Small intestine (tissue), 7 donors: Measurements from ENCODE around the gene E2F4. TPM values are rescaled to one million over a fixed set of nuclear protein-coding genes. Genes with fewer than 3 reads are reported as not detected.
A peak's percentile ranks its signal among the peaks of the same experiment; 100 is the strongest.

Source experiments
- DNase-seq, 2 donors: peaks; one replicate each; pipeline versions ENCODE4 v3.0.0 to v3.0.0-alpha.2; 2013
- FAIRE-seq: peaks from 2 replicates; lab custom pipeline; 2012; peaks lifted over from hg19 to GRCh38; lab: Jason Lieb, UNC
- H3K27ac ChIP-seq, 3 donors: one replicate each; pipeline ENCODE4 v1.5.1; 2013; ENCODE audit warnings: low read length in 2 of 3, mild to moderate bottlenecking in 2 of 3, control low read depth in 1 of 3, inconsistent platforms in 1 of 3, low read depth in 1 of 3, moderate library complexity in 1 of 3
- H3K27me3 ChIP-seq, 3 donors: one replicate each; pipeline ENCODE4 v1.6.1; 2013; ENCODE audit warnings: low read length in 3 of 3, inconsistent platforms in 1 of 3; ENCODE audit not compliant: control insufficient read depth in 3 of 3, insufficient read depth in 3 of 3
- H3K36me3 ChIP-seq, 3 donors: one replicate each; pipeline ENCODE4 v1.6.1; 2013; ENCODE audit warnings: low read length in 3 of 3, inconsistent platforms in 1 of 3, low read depth in 1 of 3, mild to moderate bottlenecking in 1 of 3, moderate library complexity in 1 of 3; ENCODE audit not compliant: control insufficient read depth in 3 of 3, insufficient read depth in 2 of 3
- H3K4me1 ChIP-seq, 3 donors: one replicate each; pipeline ENCODE4 v1.6.1; 2013; ENCODE audit warnings: low read length in 2 of 3, inconsistent platforms in 1 of 3, low read depth in 1 of 3, mild to moderate bottlenecking in 1 of 3, moderate library complexity in 1 of 3; ENCODE audit not compliant: control insufficient read depth in 3 of 3, insufficient read depth in 2 of 3
- H3K4me3 ChIP-seq, 3 donors: one replicate each; pipeline ENCODE4 v1.5.1; 2013; ENCODE audit warnings: low read length in 3 of 3, control low read depth in 1 of 3, inconsistent platforms in 1 of 3, low read depth in 1 of 3, mild to moderate bottlenecking in 1 of 3, moderate library complexity in 1 of 3
- H3K9me3 ChIP-seq, 2 donors: one replicate each; pipeline ENCODE4 v1.6.1; 2013; ENCODE audit warnings: low read depth in 1 of 2, low read length in 1 of 2; ENCODE audit not compliant: control insufficient read depth in 2 of 2, insufficient read depth in 1 of 2
- WGBS, 3 donors: extraction: QIAGEN DNeasy Blood & Tissue Kit; methylation state at CpG; one replicate each; pipeline ENCODE4 v1.1.7; 2013; 5-methylcytosine and 5-hydroxymethylcytosine counted together
- polyA plus RNA-seq, 4 donors: library from polyadenylated mRNA; stranded (reverse) in 3 of 4; unstranded in 1 of 4; fragments of 200-250 nt in 3 of 4; fragments of 120-200 nt in 1 of 4; gene quantifications; one replicate each; pipeline versions ENCODE4 v1.2.1 to v1.2.3, GENCODE V29; 2013
- donor health status: healthy with polysubstance abuse.
- donor health status: control.
- donor health status: control.
- donor health status: Bipolar disorder and iron deficiency.
- donor health status: healthy.

The E2F4 gene
- polyA plus RNA-seq, 4 donors = 48.6 to 63.7 (median 58.3) TPM

- peak overlapping the region; percentile 59 to 86 (median 60) for H3K27ac ChIP-seq
- 0 to 2% (median 1%) methylated on average over 36 to 48 of the region's 48 CpGs for WGBS, 3 donors
- peaks cover 0 to 30% (median 3%) of the 10 kb centered on the region in 3 donors for H3K27me3 ChIP-seq
- H3K4me1 ChIP-seq = peaks cover 2 to 32% (median 5%) of the 10 kb centered on the region in 3 donors
- no peaks in the 10 kb centered on the region for H3K9me3 ChIP-seq
- FAIRE-seq (no peak), DNase-seq (peak; percentile 46 to 82)
- H3K4me3 ChIP-seq = peak overlapping the region; percentile 73 to 88 (median 78)
- H3K36me3 ChIP-seq = peaks cover 0 to 9% (median 0%) of the 10 kb centered on the region in 3 donors
Observed at GRCh38 chr16:67246081-67246755, 54.3 kb downstream of the E2F4 start.

DNA sequence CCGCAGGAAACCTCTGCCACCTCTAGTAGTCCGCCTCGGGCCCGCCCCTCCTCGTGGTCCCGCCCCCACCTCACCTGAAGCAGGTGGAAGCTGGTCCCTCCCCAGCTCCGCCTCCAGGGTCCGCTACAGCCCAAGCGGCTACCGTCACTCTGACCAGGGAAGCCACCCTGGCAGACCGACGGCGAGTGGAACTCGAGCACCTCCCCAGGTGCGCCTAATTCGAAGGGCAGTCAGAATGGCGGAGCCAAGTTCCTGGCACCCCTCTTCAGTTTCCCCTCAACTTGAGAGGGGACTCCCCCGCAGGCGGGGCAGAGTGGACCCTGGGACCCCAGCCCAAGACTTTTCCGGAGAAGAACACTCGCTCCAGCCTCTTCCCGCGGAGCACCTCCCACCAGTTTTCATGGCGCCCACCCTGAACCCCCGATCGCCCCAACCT, 54.8 kb downstream of the E2F4 start:
- peak; percentile 87 to 88 for DNase-seq
- H3K27me3 ChIP-seq = peaks cover 0 to 30% (median 3%) of the 10 kb centered on the region in 3 donors
- H3K27ac ChIP-seq = peak overlapping the region; percentile 59 to 86 (median 60)
- peaks cover 2 to 27% (median 5%) of the 10 kb centered on the region in 3 donors for H3K4me1 ChIP-seq
- peaks cover 0 to 9% (median 0%) of the 10 kb centered on the region in 3 donors for H3K36me3 ChIP-seq
- peak overlapping the region; percentile 73 to 88 (median 78) for H3K4me3 ChIP-seq
- H3K9me3 ChIP-seq = no peaks in the 10 kb centered on the region
- WGBS, 3 donors = 0 to 1% (median 0%) methylated on average over 25 to 26 of the region's 26 CpGs
- FAIRE-seq = no peak

GRCh38 chr16:67247192-67248072, 55.5 kb downstream of the E2F4 start, which contains the start of gene FHOD1:
FHOD1 (minus strand) TSS chr16:67247481; CDS start chr16:67247410, 71 bp downstream.
- peaks cover under 1 to 22% (median 5%) of the 10 kb centered on the region in 3 donors for H3K4me1 ChIP-seq
- peaks cover 0 to 30% (median 3%) of the 10 kb centered on the region in 3 donors for H3K27me3 ChIP-seq
- peak within 1 kb of the TSS; percentile 59 to 86 (median 60) for H3K27ac ChIP-seq
- FAIRE-seq (no peak), DNase-seq (peak; percentile 96)
- peak within 1 kb of the TSS; percentile 73 to 88 (median 78) for H3K4me3 ChIP-seq
- no peaks in the 10 kb centered on the region for H3K9me3 ChIP-seq
- WGBS, 3 donors = 0% methylated on average over 58 to 60 of the region's 60 CpGs
- H3K36me3 ChIP-seq = peaks cover 0 to 6% (median 0%) of the 10 kb centered on the region in 3 donors

GRCh38 chr16:67248073-67248400, 56.1 kb downstream of the E2F4 start:
- no peak for FAIRE-seq
- H3K4me1 ChIP-seq = peaks cover 0 to 22% (median 5%) of the 10 kb centered on the region in 3 donors

More at GRCh38 chr16:67248073-67248400, 56.1 kb downstream of the E2F4 start:
- 7 to 11% (median 7%) methylated on average over 7 of the region's 7 CpGs for WGBS, 3 donors
- Histone ChIP-seq H3K4me3 (peak overlapping the region; percentile 21 to 78 (median 35)), H3K27me3 (peaks cover 0 to 33% (median 3%) of the 10 kb centered on the region in 3 donors), H3K27ac (no peak overlapping the region), H3K36me3 (peaks cover 0 to 7% (median 0%) of the 10 kb centered on the region in 3 donors), H3K9me3 (no peaks in the 10 kb centered on the region)
- no peak for DNase-seq

Other genes starting within 250 kb of the E2F4 start
- 10 to 100 TPM; 14.6 to 36.0 (median 24.3) TPM for gene CES3, start 230.9 kb upstream of the E2F4 start, polyA plus RNA-seq
- 10 to 100 TPM in 2 of 4 donors, 1 to 10 TPM in 2; 4.8 to 26.3 (median 10.5) TPM for gene CES4A, start 203.6 kb upstream of the E2F4 start, polyA plus RNA-seq
- 10 to 100 TPM in 2 of 4 donors, 1 to 10 TPM in 2; 5.4 to 21.6 (median 10.7) TPM for gene CBFB, start 163.0 kb upstream of the E2F4 start, polyA plus RNA-seq
- 10 to 100 TPM in 2 of 4 donors, 1 to 10 TPM in 2; 5.9 to 13.6 (median 8.7) TPM for gene PHAF1, start 82.2 kb upstream of the E2F4 start, polyA plus RNA-seq
- 1 to 10 TPM in 3 of 4 donors, under 1 TPM in 1; 0.89 to 4.9 (median 2.6) TPM for gene B3GNT9, start 41.2 kb upstream of the E2F4 start, polyA plus RNA-seq
- 10 to 100 TPM; 16.6 to 37.8 (median 23.6) TPM for gene TRADD, start 32.2 kb upstream of the E2F4 start, polyA plus RNA-seq
- 10 to 100 TPM in 1 of 4 donors, 1 to 10 TPM in 3; 5.8 to 13.1 (median 6.9) TPM for gene FBXL8, start 32.2 kb upstream of the E2F4 start, polyA plus RNA-seq
- 10 to 100 TPM in 1 of 4 donors, 1 to 10 TPM in 3; 4.6 to 15.1 (median 7.6) TPM for gene HSF4, start 27.4 kb upstream of the E2F4 start, polyA plus RNA-seq
- gene NOL3, start 21.6 kb upstream of the E2F4 start, polyA plus RNA-seq = 10 to 100 TPM in 2 of 4 donors, 1 to 10 TPM in 2; 4.5 to 17.1 (median 9.5) TPM
- gene MATCAP1, start 8.2 kb upstream of the E2F4 start, polyA plus RNA-seq = 10 to 100 TPM; 15.7 to 19.0 (median 18.2) TPM
- 1 to 10 TPM; 1.6 to 7.9 (median 6.0) TPM for gene EXOC3L1, start 2.0 kb upstream of the E2F4 start, polyA plus RNA-seq
- gene ELMO3, start 7.0 kb downstream of the E2F4 start, polyA plus RNA-seq = 100 to 1,000 TPM in 1 of 4 donors, 10 to 100 TPM in 3; 36.3 to 101 (median 67.4) TPM
- 100 to 1,000 TPM in 2 of 4 donors, 10 to 100 TPM in 2; 63.0 to 153 (median 102) TPM for gene TMEM208, start 35.0 kb downstream of the E2F4 start, polyA plus RNA-seq
- 10 to 100 TPM; 12.4 to 19.7 (median 15.8) TPM for gene FHOD1, start 55.3 kb downstream of the E2F4 start, polyA plus RNA-seq
- gene SLC9A5, start 56.8 kb downstream of the E2F4 start, polyA plus RNA-seq = under 1 TPM in 3 of 4 donors, not detected in 1; 0.39 to 0.78 (median 0.54) TPM
- 1 to 10 TPM; 1.6 to 7.9 (median 4.9) TPM for gene PLEKHG4, start 87.4 kb downstream of the E2F4 start, polyA plus RNA-seq
- gene KCTD19, start 134.6 kb downstream of the E2F4 start, polyA plus RNA-seq = under 1 TPM in 2 of 4 donors, not detected in 2; 0.01 to 0.19 TPM
- 1 to 10 TPM in 1 of 4 donors, under 1 TPM in 1, not detected in 2; 0.87 to 1.9 TPM for gene LRRC36, start 134.7 kb downstream of the E2F4 start, polyA plus RNA-seq
- gene TPPP3, start 201.3 kb downstream of the E2F4 start, polyA plus RNA-seq = 10 to 100 TPM; 10.3 to 34.8 (median 22.2) TPM
- gene ZDHHC1, start 224.3 kb downstream of the E2F4 start, polyA plus RNA-seq = 1 to 10 TPM in 3 of 4 donors, not detected in 1; 1.9 to 5.3 (median 5.2) TPM
- 100 to 1,000 TPM in 2 of 4 donors, 10 to 100 TPM in 1, 1 to 10 TPM in 1; 9.7 to 166 (median 111) TPM for gene HSD11B2, start 239.0 kb downstream of the E2F4 start, polyA plus RNA-seq